HG02642 (cell line): ENCODE results near the gene IMPG2.

ENCODE experiments used
- ATAC-seq: cut with Tn5 transposase; IDR thresholded peaks from one replicate; pipeline ENCODE4 v1.9.1; 2021; ENCODE audit warnings: mild to moderate bottlenecking; ENCODE audit not compliant: unreplicated experiment, poor library complexity

The IMPG2 gene

DNA sequence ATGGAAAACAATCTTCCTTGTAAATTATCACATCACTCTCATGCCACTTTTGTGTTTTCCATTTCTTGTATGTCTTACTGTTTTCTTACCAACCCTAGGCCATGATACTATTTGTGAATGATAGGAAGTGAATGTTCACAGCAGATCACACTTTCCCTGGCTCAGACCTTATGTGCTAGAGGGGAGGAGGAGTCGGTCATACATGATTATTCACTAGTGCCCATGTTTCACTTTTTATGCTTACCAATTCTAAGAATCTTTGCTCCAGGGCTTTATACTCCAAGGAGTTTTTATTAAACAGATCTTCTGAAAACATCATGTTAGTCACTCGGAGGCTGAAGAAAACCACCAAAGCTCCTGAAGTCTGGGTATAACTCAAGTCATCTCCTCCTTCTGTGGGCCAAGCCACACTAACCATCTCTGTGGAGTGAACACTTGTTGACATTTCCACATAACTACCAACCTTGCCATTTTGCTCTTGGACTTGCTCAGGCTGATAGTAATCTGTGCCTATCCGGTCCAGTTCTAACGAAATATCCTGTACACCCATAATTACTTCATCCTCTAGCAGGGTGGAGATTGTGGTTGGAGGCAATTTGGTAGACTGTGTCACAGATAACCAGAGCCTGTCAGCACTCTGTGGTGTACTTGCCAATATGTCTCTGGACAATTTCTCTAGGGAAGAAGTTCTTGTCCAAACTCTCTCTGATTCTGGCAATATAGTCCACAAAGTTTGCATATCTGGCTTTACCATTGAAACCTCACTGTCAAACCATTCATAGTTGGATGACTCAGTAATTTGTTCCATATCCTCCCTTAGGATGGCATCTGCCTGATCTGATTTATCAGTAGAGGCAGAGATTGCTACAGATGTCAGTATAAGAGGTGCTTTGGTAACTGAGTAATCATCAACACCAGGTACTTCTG is 76.8 kb downstream of the IMPG2 start:
- ATAC-seq, result no peak

DNA sequence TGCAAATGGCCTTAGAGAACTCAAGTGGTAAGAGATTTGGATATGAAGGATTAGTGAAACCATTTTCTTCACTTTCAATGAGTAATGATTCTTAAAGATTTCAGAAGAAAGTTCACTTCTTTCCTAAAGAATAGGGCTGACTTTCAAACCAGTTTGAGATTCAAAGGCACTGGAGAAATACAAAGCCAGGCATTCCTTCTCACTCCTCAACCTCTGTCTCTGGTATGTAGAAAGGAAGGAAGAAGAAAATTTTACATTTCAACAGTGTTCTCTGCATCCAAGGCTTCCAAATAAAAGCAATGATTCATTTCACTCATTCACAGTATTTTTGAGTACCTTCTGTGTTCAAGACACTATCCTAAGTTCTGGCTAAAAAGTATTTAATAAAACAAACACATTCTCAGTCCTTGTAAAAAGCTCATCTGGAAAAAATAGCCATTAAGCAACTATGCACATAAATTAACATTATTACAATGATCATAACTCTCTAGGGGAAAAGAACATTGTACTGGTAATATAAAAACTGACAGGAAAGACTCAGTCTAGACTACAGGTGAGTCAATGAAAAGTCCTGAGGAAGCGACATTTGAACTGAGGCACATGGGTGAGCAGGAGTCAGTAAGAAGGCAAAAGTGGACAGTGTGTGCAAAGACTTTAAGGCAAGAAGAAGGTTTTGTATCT is 79.5 kb downstream of the IMPG2 start:
- ATAC-seq, result no peak

DNA sequence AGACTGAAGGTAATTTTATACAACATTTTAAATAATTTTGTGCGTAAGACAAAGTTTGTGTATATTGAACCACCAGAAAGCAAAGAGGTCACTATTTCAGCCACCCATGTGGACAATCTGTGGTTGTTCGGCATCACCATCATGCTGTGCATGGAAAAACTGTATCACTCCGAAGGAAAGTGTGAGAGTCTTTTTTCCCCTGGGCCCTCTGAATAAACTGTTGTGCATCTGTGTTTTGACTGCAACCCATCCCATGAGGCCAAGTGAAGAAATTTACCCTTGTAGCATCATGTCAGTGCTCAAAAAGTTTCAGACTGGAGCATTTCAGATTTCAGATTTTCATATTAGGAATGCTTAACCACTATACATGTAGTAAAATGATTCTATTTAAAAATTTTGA is 85.3 kb downstream of the IMPG2 start:
- ATAC-seq, result no peak

DNA sequence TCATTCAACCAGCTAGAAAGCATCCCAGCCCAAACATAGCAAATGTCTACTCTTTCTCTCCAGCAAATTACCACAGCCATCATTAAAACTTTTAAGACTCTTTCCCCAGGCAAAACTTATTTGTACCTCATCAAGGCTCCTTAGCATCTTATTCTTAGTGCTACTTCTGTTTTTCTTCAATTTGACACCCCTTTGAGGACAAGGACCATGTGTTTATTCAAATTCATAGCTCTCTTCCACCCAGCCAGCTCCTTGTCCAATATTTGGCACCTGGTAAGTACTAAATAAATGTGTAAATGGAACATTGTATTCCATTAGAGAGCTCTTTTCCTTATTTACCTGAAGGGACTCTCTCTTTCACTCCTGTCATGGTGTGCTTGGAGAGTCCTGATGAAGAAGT is 89.8 kb downstream of the IMPG2 start:
- ATAC-seq, result no peak

DNA sequence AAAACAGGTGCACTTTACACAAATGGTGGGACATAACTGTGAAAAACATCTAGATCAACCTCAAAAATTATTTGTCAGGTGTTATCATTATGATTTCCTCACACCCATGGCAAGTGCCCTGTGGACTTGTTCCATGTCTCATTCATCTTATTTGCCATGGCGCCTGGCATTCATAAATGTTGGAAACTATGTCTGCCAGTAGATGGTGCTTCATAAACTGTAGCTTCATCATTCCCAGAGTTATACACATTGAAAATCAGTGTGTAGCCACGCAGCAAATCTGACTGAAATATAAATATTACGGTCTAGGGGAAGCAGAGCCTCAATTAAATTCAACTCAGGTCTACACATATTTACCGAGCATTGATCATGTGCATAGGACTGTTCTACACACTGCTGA is 90.7 kb downstream of the IMPG2 start:
- ATAC-seq, result no peak

DNA sequence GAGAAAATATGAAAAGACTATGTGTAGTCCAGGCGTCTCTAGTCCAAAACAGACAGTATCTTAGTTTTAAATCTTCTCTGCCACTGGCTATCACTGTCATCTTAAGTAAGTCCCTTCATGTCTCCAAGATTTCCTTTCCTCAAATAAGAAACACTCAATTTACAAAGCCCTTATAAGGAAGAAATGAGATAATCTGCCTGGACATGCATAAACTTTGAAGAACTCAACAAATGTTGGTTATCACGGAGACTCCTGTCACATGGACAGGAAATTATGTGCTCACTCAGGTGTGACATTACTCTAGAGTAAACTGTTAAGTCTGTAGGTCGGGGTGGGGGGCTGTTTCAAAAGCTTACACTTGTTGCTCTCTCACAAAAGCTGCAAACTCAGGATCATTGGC is 91.9 kb downstream of the IMPG2 start:
- ATAC-seq, result no peak

DNA sequence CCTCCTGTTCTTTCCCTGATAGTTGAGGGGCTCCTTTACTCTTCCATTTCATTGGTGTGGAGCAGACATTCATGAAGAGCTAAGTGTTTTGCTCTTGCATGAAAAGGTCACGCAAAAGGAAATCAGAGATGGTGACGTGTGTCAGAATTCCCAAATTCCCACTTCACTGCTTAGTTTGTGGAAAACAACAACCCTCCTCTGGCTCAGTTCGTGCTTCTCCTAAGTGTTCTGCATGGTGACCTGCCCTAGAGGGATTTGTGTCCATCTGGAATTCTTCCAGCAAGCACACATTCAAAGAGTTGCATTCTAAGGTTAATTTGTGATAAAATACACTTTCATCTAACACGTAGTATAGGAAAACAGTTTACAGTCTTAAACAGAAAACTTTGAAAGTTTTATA is 95.6 kb downstream of the IMPG2 start:
- ATAC-seq, result no peak

DNA sequence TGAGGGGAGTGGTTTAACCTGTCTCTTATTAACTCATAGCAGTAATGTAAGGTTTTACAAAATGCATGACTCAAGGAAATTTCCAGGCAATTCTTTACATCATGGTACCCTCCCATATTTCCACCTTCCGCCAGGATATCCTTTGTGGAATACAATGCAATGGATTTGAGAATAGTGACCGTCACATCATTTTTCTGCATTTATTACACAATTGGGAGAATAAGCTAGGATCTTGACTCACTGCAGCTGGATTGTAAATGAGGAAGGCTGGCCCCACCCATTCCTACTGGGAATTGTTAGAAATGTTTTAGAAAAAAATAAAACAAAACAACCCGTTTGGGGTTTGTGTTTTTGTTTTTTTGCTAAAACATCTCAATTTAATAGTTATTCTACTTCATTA is 97.4 kb downstream of the IMPG2 start:
- ATAC-seq, result no peak

DNA sequence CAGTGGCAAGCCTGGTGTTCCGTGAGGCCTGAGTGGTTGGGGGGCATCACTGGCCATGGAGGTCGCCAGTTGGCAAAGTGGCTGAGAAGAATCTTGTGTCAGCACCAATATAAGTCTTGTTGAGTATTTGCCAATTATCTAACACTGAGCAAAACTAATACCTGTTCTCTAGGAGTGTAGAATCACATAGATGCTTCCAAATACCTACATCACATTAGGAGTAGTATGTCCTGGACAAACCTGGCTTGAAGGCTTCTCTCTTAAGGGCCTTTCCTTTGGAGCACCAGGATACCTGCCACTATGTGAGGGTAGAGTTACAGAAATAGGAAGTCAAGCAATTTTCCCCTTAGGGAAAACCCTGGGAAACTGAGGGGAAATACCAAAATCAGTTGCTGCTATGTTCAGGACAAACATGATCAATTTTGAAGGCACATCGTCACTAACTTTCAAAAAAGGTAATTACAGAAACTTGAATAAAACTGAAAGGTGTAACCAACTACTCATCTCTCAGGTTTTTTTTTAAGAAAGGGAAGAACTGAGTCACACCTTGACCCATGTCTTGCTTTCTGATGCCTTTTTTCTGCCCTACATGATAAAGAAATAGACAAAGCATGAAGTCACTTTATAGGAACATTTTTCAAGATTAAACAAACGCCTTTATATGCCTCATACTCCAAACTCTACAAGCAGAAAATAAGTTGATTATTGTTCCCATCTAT is 100.4 kb downstream of the IMPG2 start:
- no peak for ATAC-seq

DNA sequence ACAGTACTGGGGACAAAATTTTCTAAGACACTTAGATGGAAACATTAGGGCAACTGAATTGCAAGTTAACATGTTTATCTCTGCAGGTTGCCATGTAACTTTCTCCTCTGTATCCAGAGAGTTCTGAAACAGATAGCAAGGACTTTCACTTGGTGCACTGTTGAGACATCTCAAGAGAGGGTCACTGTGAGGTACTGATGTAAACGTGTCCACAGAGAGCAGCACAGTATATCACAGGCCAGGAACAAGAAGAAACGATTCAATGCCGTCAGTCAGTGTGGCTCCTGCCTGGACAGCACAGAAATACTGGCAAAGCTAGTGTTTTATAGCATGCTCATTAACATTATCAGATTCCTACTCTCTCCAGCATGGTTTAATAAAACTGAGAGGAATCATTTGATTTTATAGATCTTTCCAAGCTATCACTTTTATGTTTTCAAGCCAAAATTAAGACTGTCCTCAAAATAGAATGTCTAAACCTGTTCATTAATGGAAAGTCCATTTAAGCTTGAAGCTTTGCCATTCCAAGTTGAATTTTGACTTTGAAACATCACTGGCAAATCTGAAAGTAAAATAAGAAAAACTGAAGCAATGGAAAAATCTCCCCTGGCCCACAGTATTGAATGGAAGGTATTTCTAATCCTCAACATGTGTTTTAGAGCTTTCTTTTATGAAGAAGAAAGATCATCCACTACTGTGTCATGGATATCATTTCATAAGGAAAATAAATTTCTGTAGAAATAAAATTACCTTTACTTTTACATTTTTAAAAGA is 102.7 kb downstream of the IMPG2 start:
- ATAC-seq, result no peak

DNA sequence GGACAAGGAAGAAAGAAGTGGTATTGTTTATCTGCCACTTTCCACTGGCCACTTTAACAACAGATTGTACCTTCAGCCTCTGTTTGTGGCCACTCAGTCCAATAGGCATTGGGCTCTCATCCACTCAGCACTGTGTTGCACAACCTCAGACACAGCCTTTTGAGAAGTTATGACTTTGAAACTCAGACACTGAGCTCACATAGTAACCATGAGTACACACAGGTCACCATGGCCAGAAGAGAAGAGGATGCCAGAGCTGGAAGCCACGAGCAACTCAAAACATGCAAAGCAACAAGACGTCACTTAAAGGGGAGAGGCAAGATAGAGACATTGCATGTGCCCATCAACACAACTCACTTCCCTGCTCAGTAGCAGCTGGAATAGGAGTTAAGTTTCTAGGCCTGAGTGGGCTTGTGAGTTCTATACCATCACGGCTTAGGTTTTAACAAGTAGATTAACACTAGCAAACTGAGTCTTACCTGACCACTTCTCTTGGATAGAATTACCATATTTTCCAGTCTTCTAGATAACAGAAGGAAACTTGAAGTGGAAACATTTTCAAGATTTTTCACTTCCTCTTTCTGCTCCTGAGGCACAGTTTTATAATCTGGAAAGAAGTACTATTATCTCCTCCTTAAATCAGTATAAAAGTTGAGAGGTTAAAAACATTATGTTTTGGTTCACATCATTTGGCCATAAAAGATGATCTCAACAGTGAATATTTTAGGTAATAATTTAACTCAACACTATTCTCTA is 103.5 kb downstream of the IMPG2 start:
- ATAC-seq, result no peak

DNA sequence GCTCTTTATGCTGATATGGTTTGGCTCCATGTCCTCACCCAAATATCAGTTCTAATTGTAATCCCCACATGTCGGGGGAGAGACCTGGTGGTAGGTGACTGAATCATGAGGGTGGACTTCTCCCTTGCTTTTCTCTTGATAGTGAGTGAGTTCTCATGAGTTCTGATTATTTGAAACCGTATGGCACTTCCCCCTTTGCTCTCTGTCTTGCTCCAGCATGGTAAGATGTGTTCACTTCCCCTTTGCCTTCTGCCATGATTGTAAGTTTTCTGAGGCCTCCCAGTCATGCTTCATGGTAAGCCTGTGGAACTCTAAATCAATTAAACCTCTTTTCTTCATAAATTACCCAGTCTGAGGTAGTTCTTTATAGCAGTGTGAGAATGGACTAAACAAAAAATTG is 107.6 kb downstream of the IMPG2 start:
- ATAC-seq, result no peak

DNA sequence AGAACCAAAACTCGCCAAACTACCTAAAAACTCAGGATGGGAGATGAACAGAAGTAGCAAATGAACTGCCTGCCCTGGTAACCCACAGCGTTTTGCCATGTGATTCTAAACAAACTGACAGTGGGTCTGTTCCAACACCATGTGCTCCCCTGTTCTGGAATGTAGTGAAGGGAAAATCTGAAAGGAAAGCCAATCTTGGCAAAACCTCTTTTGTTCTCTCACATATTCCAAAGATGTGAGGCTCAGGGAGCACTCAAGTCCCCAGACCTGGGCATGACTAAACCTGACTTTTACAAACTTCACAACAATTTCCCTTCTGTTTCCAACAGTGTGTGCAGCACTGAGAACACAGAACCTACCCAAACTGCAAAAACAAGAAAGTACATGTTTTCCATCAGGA is 116.1 kb downstream of the IMPG2 start:
- ATAC-seq, result no peak

DNA sequence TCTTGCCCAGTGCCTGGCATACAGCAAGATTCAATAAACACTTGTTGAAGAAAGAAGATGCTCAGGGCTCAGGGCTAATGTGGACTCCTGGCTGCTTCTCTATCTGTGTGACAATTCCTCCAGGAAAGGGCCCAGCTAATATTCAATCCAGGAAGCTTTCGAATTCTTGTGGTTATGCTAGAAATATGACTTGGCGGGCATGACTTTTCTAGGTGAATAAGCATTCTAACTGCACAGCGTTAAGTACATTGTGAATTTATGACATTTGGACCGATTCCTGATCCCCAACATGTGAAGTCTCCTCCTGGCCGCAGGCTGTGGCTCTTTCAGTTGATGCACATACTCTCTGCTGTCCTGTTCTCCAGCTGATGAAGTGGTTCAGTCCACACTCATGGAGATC is 117.0 kb downstream of the IMPG2 start:
- no peak for ATAC-seq

DNA sequence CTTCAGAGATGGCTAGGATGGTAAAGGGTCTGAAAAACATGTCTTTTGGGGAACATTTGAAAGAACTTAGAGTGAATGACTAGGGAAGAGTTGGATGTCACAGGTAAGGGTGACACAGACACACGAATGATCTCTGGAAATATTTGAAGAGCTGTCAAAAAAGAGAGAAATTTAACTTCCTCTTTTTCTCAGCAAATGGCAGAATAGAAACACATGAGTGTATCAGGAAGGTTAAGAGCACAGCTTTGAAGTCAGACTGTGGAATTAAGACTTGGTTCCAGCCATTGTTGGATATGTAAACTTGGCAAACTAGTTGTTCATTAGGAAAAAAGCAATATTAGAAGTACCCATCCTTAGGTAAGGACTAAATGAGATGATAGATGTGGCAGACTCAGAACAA is 117.7 kb downstream of the IMPG2 start:
- no peak for ATAC-seq

DNA sequence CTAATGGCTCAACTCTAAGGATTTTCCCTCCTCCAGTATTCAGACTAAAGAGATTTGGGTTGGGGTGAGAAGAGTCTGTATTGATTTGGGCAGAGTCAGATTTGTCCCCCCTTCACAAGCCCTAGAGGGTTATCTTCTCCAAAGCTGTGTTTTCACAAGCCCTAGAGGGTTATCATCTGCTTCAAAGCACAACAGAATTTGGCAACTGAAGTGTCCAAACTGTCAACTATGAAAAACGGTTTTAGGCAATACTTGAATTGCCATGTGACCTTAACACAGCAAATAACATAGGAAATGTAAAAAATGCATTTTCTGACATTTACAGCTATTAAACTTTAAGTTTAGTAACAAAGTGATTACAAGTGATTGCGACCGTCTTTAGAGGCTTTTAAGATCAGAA is 119.9 kb downstream of the IMPG2 start:
- ATAC-seq, result no peak

DNA sequence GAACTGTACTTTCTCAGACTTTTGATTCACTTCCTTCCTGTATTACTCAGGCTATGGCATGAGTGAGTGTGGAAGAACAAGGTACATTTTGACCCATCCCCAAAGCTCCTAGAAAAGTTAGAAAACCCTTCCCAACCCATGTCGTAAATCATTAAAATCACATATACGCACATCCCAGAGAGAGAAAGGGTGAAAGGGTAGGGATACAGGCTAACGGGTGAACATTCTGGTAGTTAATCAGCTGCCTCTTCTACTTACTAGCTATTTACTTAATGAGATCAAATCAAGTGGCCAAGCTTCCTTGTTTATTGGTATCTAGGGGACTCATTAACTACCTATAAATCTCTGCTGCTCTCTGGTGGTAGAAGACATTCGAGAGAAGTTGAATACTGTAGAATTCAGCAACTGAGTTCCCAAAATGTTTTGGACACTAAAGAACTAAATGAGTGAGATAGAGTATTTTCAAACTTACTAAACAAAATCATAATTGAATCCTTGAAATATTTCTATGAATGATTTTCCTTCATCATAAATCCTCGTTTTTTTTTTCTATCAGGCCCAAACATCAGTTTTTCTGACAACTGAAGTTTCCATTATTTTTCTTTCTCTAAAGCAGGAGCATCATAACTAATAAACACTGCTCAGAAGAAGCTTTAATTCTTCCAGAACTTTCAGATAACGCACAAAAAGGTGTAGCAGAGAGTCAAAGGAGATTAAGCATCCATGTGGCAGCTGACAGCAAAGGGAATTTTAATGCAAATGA is 124.2 kb downstream of the IMPG2 start:
- ATAC-seq, result no peak

DNA sequence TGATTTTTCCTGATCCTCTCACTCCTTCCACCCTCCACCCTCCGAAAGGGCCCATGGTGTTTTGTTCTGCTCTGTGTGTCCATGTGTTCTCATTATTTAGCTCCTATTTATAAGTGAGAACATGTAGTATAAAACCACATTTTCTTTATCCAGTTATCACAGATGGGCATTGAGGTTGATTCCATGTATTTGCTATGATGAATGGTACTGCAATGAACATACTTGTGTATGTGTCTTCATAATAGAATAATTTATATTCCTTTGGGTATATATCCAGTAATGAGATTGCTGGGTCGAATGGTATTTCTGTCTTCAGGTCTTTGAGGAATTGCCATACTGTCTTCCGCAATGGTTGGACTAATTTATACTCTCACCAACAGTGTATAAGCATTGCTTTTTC is 126.0 kb downstream of the IMPG2 start:
- ATAC-seq, result no peak

DNA sequence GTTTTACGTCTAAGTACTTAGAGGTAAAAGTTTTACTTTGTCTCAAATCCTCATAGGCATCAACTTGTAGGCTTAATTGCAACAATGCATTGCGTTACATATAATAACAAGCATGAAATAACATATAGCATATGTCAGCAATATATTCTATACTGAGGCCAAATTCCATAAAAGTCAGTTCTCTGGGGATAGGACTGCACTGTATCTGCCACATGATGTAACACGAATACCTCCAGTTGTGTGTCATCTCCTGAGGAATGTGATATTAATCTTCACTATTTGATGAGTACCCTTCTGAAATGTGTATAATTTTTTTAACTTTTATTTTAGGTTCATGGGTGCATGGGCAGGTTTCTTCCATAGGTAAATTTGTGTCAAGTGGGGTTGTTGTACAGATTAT is 126.4 kb downstream of the IMPG2 start:
- no peak for ATAC-seq
